Peyer's patch (tissue), 4 donors: ENCODE measurements around the gene SEMA5B.

Source experiments
- CTCF ChIP-seq, 6 experiments: fragments of 450-650 bp in 4 of 6; fragments of 200-600 bp in 2 of 6; sonication (generic) in 1 of 6; IDR thresholded peaks; one replicate each; pipeline ENCODE4 v1.5.1; 2017 to 2019; ENCODE audit warnings: antibody characterized with exemption in 6 of 6, mild to moderate bottlenecking in 3 of 6, moderate library complexity in 1 of 6
- POLR2A ChIP-seq, 2 donors: fragments of 450-650 bp; IDR thresholded peaks; one replicate each; pipeline ENCODE4 v1.5.1; 2017; ENCODE audit warnings: antibody characterized with exemption in 2 of 2, mild to moderate bottlenecking in 2 of 2, moderate library complexity in 2 of 2

GRCh38 chr3:123055352-123055751, 27.8 kb upstream of the SEMA5B start:
- TF ChIP-seq CTCF (IDR thresholded peaks at IDR 0.05) (no peak), POLR2A (IDR thresholded peaks at IDR 0.05) (no peak)
